PC-3 (cell line): Measurements from ENCODE around the gene GALNS. TPM values are rescaled to one million over a fixed set of nuclear protein-coding genes. Genes with fewer than 3 reads are reported as not detected.

Experiments
- ATAC-seq: fragments of 200-7000 bp; cut with Tn5 transposase; 2 replicates; pipeline ENCODE4 v1.9.1; 2020; ENCODE audit warnings: mild to moderate bottlenecking, moderate library complexity
- BruUV-seq: library from RNA; stranded (reverse); fragments of 400-500 nt; replicated peaks from 2 replicates; lab custom pipeline; 2021; lab: Mats Ljungman, UMichigan
- CTCF ChIA-PET: fragments of 300-600 bp; sonication (Branson Sonifier 250); formaldehyde crosslinking; loops from one replicate; lab custom pipeline; 2022; ENCODE audit warnings: antibody characterized with exemption; lab: Charles Lee
- POLR2A ChIA-PET: fragments of 300-600 bp; sonication (Branson Sonifier 250); formaldehyde crosslinking; loops from one replicate; lab custom pipeline; 2022; ENCODE audit warnings: antibody characterized with exemption; ENCODE audit not compliant: unreplicated experiment; lab: Charles Lee
- DNase-seq: peaks from one replicate; pipeline ENCODE4 v3.0.0-alpha.2; 2015
- H2AFZ ChIP-seq: fragments of 300-600 bp; sonication (generic); 2 replicates; pipeline ENCODE4 v1.6.0; 2016; ENCODE audit warnings: antibody characterized with exemption, low read length
- H3F3A ChIP-seq: fragments of 300-600 bp; sonication (generic); one replicate; pipeline ENCODE4 v1.6.0; 2017; ENCODE audit warnings: antibody characterized with exemption, low read length, control low read depth, mild to moderate bottlenecking; ENCODE audit not compliant: unreplicated experiment
- H3K27ac ChIP-seq: fragments of 300-600 bp; sonication (generic); 2 replicates; pipeline ENCODE4 v1.5.1; 2016; ENCODE audit warnings: mild to moderate bottlenecking, low read length
- H3K27me3 ChIP-seq: fragments of 300-600 bp; sonication (generic); 2 replicates; pipeline ENCODE4 v1.6.1; 2016; ENCODE audit warnings: low read length, mixed read lengths
- H3K36me3 ChIP-seq: fragments of 300-600 bp; sonication (generic); 2 replicates; pipeline ENCODE4 v1.6.1; 2016; ENCODE audit warnings: low read depth, mixed run types, low read length, mixed read lengths
- H3K4me1 ChIP-seq: fragments of 300-600 bp; sonication (generic); 2 replicates; pipeline ENCODE4 v1.5.1; 2016; ENCODE audit warnings: low read length; ENCODE audit not compliant: insufficient read depth
- H3K4me2 ChIP-seq: fragments of 300-600 bp; sonication (generic); 2 replicates; pipeline ENCODE4 v1.6.0; 2016; ENCODE audit warnings: low read length
- H3K4me3 ChIP-seq: fragments of 300-600 bp; sonication (generic); 2 replicates; pipeline ENCODE4 v1.5.1; 2016; ENCODE audit warnings: mild to moderate bottlenecking, low read length, mixed read lengths
- H3K79me2 ChIP-seq: fragments of 300-600 bp; sonication (generic); 2 replicates; pipeline ENCODE4 v1.6.1; 2017; ENCODE audit warnings: low read length, mixed read lengths
- H3K9ac ChIP-seq: fragments of 300-600 bp; sonication (generic); 2 replicates; pipeline ENCODE4 v1.6.0; 2016; ENCODE audit warnings: mild to moderate bottlenecking, low read length
- H3K9me2 ChIP-seq: fragments of 300-600 bp; sonication (generic); replicated peaks from 2 replicates; pipeline ENCODE4 v1.6.1; 2016; ENCODE audit warnings: mixed run types, low read length, mixed read lengths
- H3K9me3 ChIP-seq: fragments of 300-600 bp; sonication (generic); 2 replicates; pipeline ENCODE4 v1.6.1; 2016; ENCODE audit warnings: low read length, mixed read lengths
- H4K20me1 ChIP-seq: fragments of 300-600 bp; sonication (generic); 2 replicates; pipeline ENCODE4 v1.6.1; 2016; ENCODE audit warnings: low read length, mixed read lengths
- EZH2 ChIP-seq: fragments of 300-600 bp; sonication (generic); IDR thresholded peaks from one replicate; pipeline ENCODE4 v1.6.1; 2017; ENCODE audit warnings: antibody characterized with exemption, mild to moderate bottlenecking, low read length; ENCODE audit not compliant: unreplicated experiment
- EZH2phosphoT487 ChIP-seq: fragments of 300-600 bp; sonication (generic); IDR thresholded peaks from 2 replicates; pipeline ENCODE4 v1.6.1; 2018; ENCODE audit warnings: mild to moderate bottlenecking, antibody characterized with exemption, low read length, borderline replicate concordance
- intact Hi-C: fragments of 100-400 bp; cut with micrococcal nuclease; formaldehyde crosslinking; loops from 2 replicates; pipeline ENCODE4 v1.9.0; 2023
- total RNA-seq: library from RNA; depleted of rRNA; stranded (reverse); fragments of >200 nt; gene quantifications from 2 replicates; pipeline ENCODE4 v1.2.3, GENCODE V29; 2014
- TF ChIP-seq, protein P1 (sequence below): fragments of 300-600 bp; sonication (generic); conservative IDR thresholded peaks from 2 replicates; pipeline ENCODE4 v1.5.1; 2017; ENCODE audit warnings: antibody characterized with exemption, low read depth, mild to moderate bottlenecking, low read length

GALNS gene
- total RNA-seq, 1 experiment from 2014 or later = 18.3 TPM

DNA sequence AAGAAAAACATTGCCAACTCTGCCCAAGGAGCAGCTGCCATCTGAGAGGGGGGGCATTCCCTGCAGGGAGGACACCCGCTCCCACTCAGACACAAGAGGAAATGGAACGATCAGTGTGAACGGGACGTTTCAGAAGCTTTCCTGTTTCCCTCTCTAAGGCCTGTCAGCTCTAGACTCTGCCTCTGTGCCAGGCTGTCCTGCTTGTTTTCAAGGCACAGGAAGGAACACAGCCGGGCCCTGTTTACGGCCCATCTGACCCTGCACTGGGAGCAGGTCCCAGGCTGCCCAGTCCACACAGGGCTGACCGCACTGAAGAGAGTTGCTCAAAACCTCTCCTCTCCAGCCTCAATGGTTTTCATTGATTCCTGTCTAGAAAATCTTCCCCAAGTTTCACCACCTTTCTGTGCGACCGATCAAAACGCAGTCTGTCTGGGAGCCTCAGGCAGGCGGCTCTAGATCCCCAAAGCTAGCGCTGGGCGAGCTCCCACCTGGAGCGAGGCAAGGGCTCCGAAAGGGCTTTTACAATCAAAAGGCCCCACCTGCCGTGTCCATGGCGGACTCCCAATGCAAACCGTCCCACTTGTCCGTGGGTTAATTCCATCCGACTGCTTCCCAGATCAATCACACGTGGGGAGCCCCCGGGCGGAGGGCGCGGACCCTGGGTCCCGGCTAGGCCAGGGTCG, 73.2 kb downstream of the GALNS start:
- Histone ChIP-seq H3K4me2 (peak overlapping the region; percentile 88), H2AFZ (no peak overlapping the region), H3K27ac (peak overlapping the region; percentile 53), H3K9ac (peak overlapping the region; percentile 84), H3K27me3 (no peaks in the 10 kb centered on the region), H3K36me3 (no peaks in the 10 kb centered on the region), H3F3A (no peaks in the 10 kb centered on the region), H3K79me2 (peaks cover 64% of the 10 kb centered on the region), H3K4me3 (peak overlapping the region; percentile 76), H3K4me1 (peaks cover 32% of the 10 kb centered on the region), H4K20me1 (peaks cover 17% of the 10 kb centered on the region; the same call in 1 of the 2 replicates), H3K9me2 (no peaks in the 10 kb centered on the region), H3K9me3 (no peaks in the 10 kb centered on the region)
- ChIA-PET CTCF (interaction anchor here (0.9 to 2.7 kb wide), 4 partner anchors 11 to 74 kb away, joined by 3 to 21 read pairs (median 6); no protein-coding TSS in a partner anchor), POLR2A (interaction anchor here (0.6 to 1.0 kb wide), 3 partner anchors 11 to 15 kb away, joined by 4 to 7 read pairs (median 4); no protein-coding TSS in a partner anchor)
- ATAC-seq = peak; percentile 14
- peak; percentile 27 for DNase-seq
- intact Hi-C loops = loop anchor here (2.0 kb wide), 1 partner anchor 47 kb away; no protein-coding TSS in a partner anchor
- no peak for TF ChIP-seq EZH2
- no peak for TF ChIP-seq EZH2phosphoT487
- TF ChIP-seq, protein P1, sequence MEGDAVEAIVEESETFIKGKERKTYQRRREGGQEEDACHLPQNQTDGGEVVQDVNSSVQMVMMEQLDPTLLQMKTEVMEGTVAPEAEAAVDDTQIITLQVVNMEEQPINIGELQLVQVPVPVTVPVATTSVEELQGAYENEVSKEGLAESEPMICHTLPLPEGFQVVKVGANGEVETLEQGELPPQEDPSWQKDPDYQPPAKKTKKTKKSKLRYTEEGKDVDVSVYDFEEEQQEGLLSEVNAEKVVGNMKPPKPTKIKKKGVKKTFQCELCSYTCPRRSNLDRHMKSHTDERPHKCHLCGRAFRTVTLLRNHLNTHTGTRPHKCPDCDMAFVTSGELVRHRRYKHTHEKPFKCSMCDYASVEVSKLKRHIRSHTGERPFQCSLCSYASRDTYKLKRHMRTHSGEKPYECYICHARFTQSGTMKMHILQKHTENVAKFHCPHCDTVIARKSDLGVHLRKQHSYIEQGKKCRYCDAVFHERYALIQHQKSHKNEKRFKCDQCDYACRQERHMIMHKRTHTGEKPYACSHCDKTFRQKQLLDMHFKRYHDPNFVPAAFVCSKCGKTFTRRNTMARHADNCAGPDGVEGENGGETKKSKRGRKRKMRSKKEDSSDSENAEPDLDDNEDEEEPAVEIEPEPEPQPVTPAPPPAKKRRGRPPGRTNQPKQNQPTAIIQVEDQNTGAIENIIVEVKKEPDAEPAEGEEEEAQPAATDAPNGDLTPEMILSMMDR = no peak
- BruUV-seq = TSS peak; percentile 55

DNA sequence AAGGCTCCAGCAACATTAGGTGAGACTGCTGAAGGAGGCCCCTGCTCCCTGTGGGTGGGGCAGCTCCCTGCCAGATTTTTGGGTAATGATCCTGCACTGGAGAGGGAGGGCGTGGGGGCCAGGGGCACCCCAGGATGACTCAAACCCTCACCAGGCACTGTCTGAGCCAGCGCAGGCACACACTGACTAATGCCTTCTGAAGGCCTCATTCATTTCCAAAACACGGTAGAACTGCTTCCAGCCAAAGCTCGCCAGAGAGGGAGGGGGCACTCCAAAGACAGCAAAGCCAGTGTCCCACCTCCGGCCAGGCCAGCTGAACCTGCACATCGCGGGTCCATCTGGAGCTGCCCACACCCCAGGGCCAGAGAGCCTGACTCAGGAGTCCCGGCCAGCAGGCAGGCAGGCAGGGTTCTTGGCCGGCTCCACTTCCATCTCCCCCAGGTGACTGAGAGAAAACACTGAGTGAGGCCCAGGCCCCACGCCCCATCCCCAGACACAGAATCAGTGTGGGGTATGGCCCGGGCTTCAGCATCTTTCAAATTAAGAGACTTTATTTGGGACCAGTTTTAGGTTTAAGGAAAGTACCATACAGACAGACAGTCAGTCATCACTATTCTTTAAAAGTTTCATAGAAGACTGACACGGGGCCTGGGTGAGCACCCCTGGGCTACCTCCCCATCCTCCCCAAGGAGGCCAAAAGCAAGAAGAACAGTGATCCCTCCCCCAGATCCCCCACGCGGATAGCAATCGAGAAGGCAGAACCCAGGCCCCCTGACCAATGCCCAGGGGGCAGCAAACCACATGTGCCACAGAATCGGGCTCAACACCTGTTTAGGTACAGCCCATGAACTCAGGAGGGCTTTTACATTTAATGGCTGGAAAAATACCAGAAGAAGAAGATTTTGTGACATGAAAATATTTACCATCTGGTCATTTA, 74.0 kb downstream of the GALNS start:
- Histone ChIP-seq H3K9ac (peak overlapping the region; percentile 84), H3K36me3 (no peaks in the 10 kb centered on the region), H4K20me1 (peaks cover 20% of the 10 kb centered on the region; the same call in 1 of the 2 replicates), H2AFZ (no peak overlapping the region), H3K4me3 (peak overlapping the region; percentile 76), H3K9me2 (no peaks in the 10 kb centered on the region), H3K4me1 (peaks cover 32% of the 10 kb centered on the region), H3K79me2 (peaks cover 72% of the 10 kb centered on the region), H3K27ac (peak overlapping the region; percentile 53), H3K4me2 (peak overlapping the region; percentile 88), H3K27me3 (no peaks in the 10 kb centered on the region), H3K9me3 (no peaks in the 10 kb centered on the region), H3F3A (no peaks in the 10 kb centered on the region)
- ChIA-PET CTCF (interaction anchor here (0.9 to 2.7 kb wide), 2 partner anchors 45 to 75 kb away, joined by 4 to 21 read pairs; no protein-coding TSS in a partner anchor), POLR2A (interaction anchor here (0.6 kb wide), 1 partner anchor 9 kb away, joined by 6 read pairs; no protein-coding TSS in a partner anchor)
- no TSS peak for BruUV-seq
- TF ChIP-seq EZH2phosphoT487 (no peak), EZH2 (no peak)
- TF ChIP-seq, protein P1 = no peak
- ATAC-seq (peak; percentile 57), DNase-seq (peak; percentile 86)
- intact Hi-C loops = no loop called here
